Loucy (cell line): ENCODE measurements around the gene CCDC93.

ENCODE experiments used
- H2AFZ ChIP-seq: fragments of 200-600 bp; sonication (generic); 2 replicates; pipeline ENCODE4 v1.6.0; 2016; ENCODE audit warnings: antibody characterized with exemption, mild to moderate bottlenecking, low read length, moderate library complexity
- H3F3A ChIP-seq: fragments of 200-600 bp; 2 replicates; pipeline ENCODE4 v1.6.0; 2016; ENCODE audit warnings: antibody characterized with exemption, low read depth, mild to moderate bottlenecking
- H3K27me3 ChIP-seq: fragments of 200-600 bp; sonication (generic); 2 replicates; pipeline ENCODE4 v1.6.1; 2014; ENCODE audit warnings: low read length, mild to moderate bottlenecking; ENCODE audit not compliant: insufficient read depth, poor library complexity, severe bottlenecking
- H3K36me3 ChIP-seq: fragments of 200-600 bp; sonication (generic); 2 replicates; pipeline ENCODE4 v1.6.1; 2016; ENCODE audit warnings: low read length; ENCODE audit not compliant: insufficient read depth
- H3K4me1 ChIP-seq: fragments of 200-600 bp; sonication (generic); 2 replicates; pipeline ENCODE4 v1.5.1; 2014; ENCODE audit warnings: low read length, mild to moderate bottlenecking; ENCODE audit not compliant: insufficient read depth, poor library complexity, severe bottlenecking
- H3K4me2 ChIP-seq: fragments of 200-600 bp; sonication (generic); 2 replicates; pipeline ENCODE4 v1.6.0; 2014; ENCODE audit warnings: antibody characterized with exemption, low read length, low read depth, mild to moderate bottlenecking; ENCODE audit not compliant: poor library complexity, severe bottlenecking
- H3K4me3 ChIP-seq: fragments of 200-600 bp; sonication (generic); 2 replicates; pipeline ENCODE4 v1.5.1; 2014; ENCODE audit warnings: low read length, mild to moderate bottlenecking, mixed read lengths; ENCODE audit not compliant: poor library complexity, severe bottlenecking
- H3K79me2 ChIP-seq: fragments of 200-600 bp; sonication (generic); 2 replicates; pipeline ENCODE4 v1.6.1; 2014; ENCODE audit warnings: low read length; ENCODE audit not compliant: insufficient read depth
- H3K9ac ChIP-seq: fragments of 200-600 bp; sonication (generic); 2 replicates; pipeline ENCODE4 v1.6.0; 2014; ENCODE audit warnings: mild to moderate bottlenecking, low read depth, low read length, moderate library complexity; ENCODE audit not compliant: poor library complexity, severe bottlenecking
- H3K9me2 ChIP-seq: fragments of 200-600 bp; sonication (generic); replicated peaks from 2 replicates; pipeline ENCODE4 v1.6.1; 2016; ENCODE audit warnings: low read depth, low read length, mixed read lengths
- H3K9me3 ChIP-seq: fragments of 200-600 bp; sonication (generic); 2 replicates; pipeline ENCODE4 v1.6.1; 2014; ENCODE audit warnings: mild to moderate bottlenecking, antibody characterized with exemption, low read length, low read depth; ENCODE audit not compliant: insufficient read depth
- H4K20me1 ChIP-seq: fragments of 200-600 bp; sonication (generic); 2 replicates; pipeline ENCODE4 v1.6.0; 2014; ENCODE audit warnings: antibody characterized with exemption, low read length, mild to moderate bottlenecking; ENCODE audit not compliant: insufficient read depth, poor library complexity, severe bottlenecking
- CTCF ChIP-seq: fragments of 200-600 bp; sonication (generic); conservative IDR thresholded peaks from 2 replicates; pipeline ENCODE4 v1.5.1; 2014; ENCODE audit warnings: mild to moderate bottlenecking, antibody characterized with exemption, low read length
- EZH2phosphoT487 ChIP-seq: fragments of 200-600 bp; IDR thresholded peaks from 2 replicates; pipeline ENCODE4 v1.6.1; 2018; ENCODE audit warnings: antibody characterized with exemption, mild to moderate bottlenecking, moderate library complexity, borderline replicate concordance

CCDC93 gene

GRCh38 chr2:118056801-118057200 is 42.9 kb upstream of the CCDC93 start:
- Histone ChIP-seq H3K4me2 (no peak overlapping the region), H3K4me1 (peaks cover 33% of the 10 kb centered on the region), H3K36me3 (no peaks in the 10 kb centered on the region), H3K9me2 (no peaks in the 10 kb centered on the region), H3K27me3 (no peaks in the 10 kb centered on the region), H3F3A (no peaks in the 10 kb centered on the region), H4K20me1 (no peaks in the 10 kb centered on the region), H3K79me2 (no peaks in the 10 kb centered on the region), H3K9ac (no peak overlapping the region), H3K4me3 (no peak overlapping the region), H2AFZ (no peak overlapping the region), H3K9me3 (no peaks in the 10 kb centered on the region)
- TF ChIP-seq EZH2phosphoT487 (no peak), CTCF (no peak)

GRCh38 chr2:118056165-118056534 is 42.3 kb upstream of the CCDC93 start:
- Histone ChIP-seq H3K9me3 (no peaks in the 10 kb centered on the region), H3K79me2 (no peaks in the 10 kb centered on the region), H3K4me3 (no peak overlapping the region), H3K27me3 (no peaks in the 10 kb centered on the region), H4K20me1 (no peaks in the 10 kb centered on the region), H3K9ac (no peak overlapping the region), H3K4me1 (peaks cover 29% of the 10 kb centered on the region), H3F3A (no peaks in the 10 kb centered on the region), H3K36me3 (no peaks in the 10 kb centered on the region), H3K9me2 (no peaks in the 10 kb centered on the region), H3K4me2 (no peak overlapping the region), H2AFZ (no peak overlapping the region)
- TF ChIP-seq EZH2phosphoT487 = no peak
- TF ChIP-seq CTCF = no peak

GRCh38 chr2:118055512-118056164 is 41.8 kb upstream of the CCDC93 start:
- no peak overlapping the region for H3K4me2 ChIP-seq
- no peaks in the 10 kb centered on the region for H3K36me3 ChIP-seq
- TF ChIP-seq CTCF (no peak), EZH2phosphoT487 (no peak)
- H3K4me1 ChIP-seq = peaks cover 29% of the 10 kb centered on the region
- H2AFZ ChIP-seq = no peak overlapping the region
- H3K4me3 ChIP-seq = no peak overlapping the region
- H3K79me2 ChIP-seq = no peaks in the 10 kb centered on the region
- H3K9me3 ChIP-seq = no peaks in the 10 kb centered on the region
- H3K9ac ChIP-seq = no peak overlapping the region
- no peaks in the 10 kb centered on the region for H3K9me2 ChIP-seq
- no peaks in the 10 kb centered on the region for H4K20me1 ChIP-seq
- no peaks in the 10 kb centered on the region for H3F3A ChIP-seq
- no peaks in the 10 kb centered on the region for H3K27me3 ChIP-seq
